GM21367 (cell line): Measurements from ENCODE around the gene HELZ.
"Not testable (repeated sequence)": the region's sequence is repeated elsewhere in the genome, so short reads cannot be mapped to it uniquely, and the experiment has no call there.

ENCODE experiments used
- ATAC-seq: cut with Tn5 transposase; IDR thresholded peaks from one replicate; pipeline ENCODE4 v1.9.1; 2021; ENCODE audit not compliant: unreplicated experiment

Gene HELZ

GRCh38 chr17:67123699-67124098 is 121.3 kb downstream of the HELZ start:
- no peak for ATAC-seq

- ATAC-seq, result no peak
Observed at GRCh38 chr17:67121316-67121891, 123.6 kb downstream of the HELZ start.

- ATAC-seq, result no peak
Observed at GRCh38 chr17:67119102-67119501, 125.9 kb downstream of the HELZ start.

GRCh38 chr17:67116045-67116575 is 128.9 kb downstream of the HELZ start:
- ATAC-seq, result no peak

- ATAC-seq, result no peak
Observed at GRCh38 chr17:67115401-67115800, 129.6 kb downstream of the HELZ start.

- no peak for ATAC-seq
Observed at GRCh38 chr17:67113486-67113885, 131.5 kb downstream of the HELZ start.

- no peak for ATAC-seq
Observed at GRCh38 chr17:67111808-67112207, 133.2 kb downstream of the HELZ start.

- ATAC-seq, result no peak
Observed at GRCh38 chr17:67111327-67111726, 133.7 kb downstream of the HELZ start.

GRCh38 chr17:67110619-67111018 is 134.4 kb downstream of the HELZ start:
- no peak for ATAC-seq

- ATAC-seq, result no peak
Observed at GRCh38 chr17:67109111-67109510, 135.9 kb downstream of the HELZ start.

GRCh38 chr17:67107811-67108775 is 136.9 kb downstream of the HELZ start:
- no peak for ATAC-seq

- no peak for ATAC-seq
Observed at GRCh38 chr17:67107171-67107570, 137.8 kb downstream of the HELZ start.

GRCh38 chr17:67105213-67105612 is 139.8 kb downstream of the HELZ start:
- ATAC-seq, result no peak

GRCh38 chr17:67104641-67105040 is 140.4 kb downstream of the HELZ start:
- not testable (repeated sequence) for ATAC-seq

- ATAC-seq, result no peak
Observed at GRCh38 chr17:67098006-67098405, 147.0 kb downstream of the HELZ start.

- no peak for ATAC-seq
Observed at GRCh38 chr17:67096609-67097008, 148.4 kb downstream of the HELZ start.

- no peak for ATAC-seq
Observed at GRCh38 chr17:67095803-67096202, 149.2 kb downstream of the HELZ start.

GRCh38 chr17:67095291-67095690 is 149.7 kb downstream of the HELZ start:
- ATAC-seq, result not testable (repeated sequence)

- no peak for ATAC-seq
Observed at GRCh38 chr17:67093348-67093747, 151.6 kb downstream of the HELZ start.

- not testable (repeated sequence) for ATAC-seq
Observed at GRCh38 chr17:67092710-67093109, 152.3 kb downstream of the HELZ start.

- ATAC-seq, result no peak
Observed at GRCh38 chr17:67092291-67092690, 152.7 kb downstream of the HELZ start.

GRCh38 chr17:67090341-67090740 is 154.7 kb downstream of the HELZ start:
- no peak for ATAC-seq
